Esophagus muscularis mucosa (tissue), 4 donors: Measurements from ENCODE around the gene ARHGAP11A.

Experiments used
- CTCF ChIP-seq, 3 experiments: fragments of 200-600 bp in 2 of 3; fragments of 450-650 bp in 1 of 3; sonication (generic) in 2 of 3; IDR thresholded peaks; one replicate each; pipeline ENCODE4 v1.5.1; 2017 to 2019; ENCODE audit warnings: antibody characterized with exemption in 3 of 3, mild to moderate bottlenecking in 2 of 3, moderate library complexity in 1 of 3
- EP300 ChIP-seq: sonication (generic); formaldehyde crosslinking; IDR thresholded peaks from one replicate; pipeline ENCODE4 v1.6.1; 2017; ENCODE audit warnings: antibody characterized with exemption
- POLR2A ChIP-seq: fragments of 450-650 bp; IDR thresholded peaks from one replicate; pipeline ENCODE4 v1.6.1; 2017; ENCODE audit warnings: antibody characterized with exemption, moderate library complexity, mild to moderate bottlenecking, low read depth
- POLR2AphosphoS5 ChIP-seq, 2 donors: sonication (generic); formaldehyde crosslinking; IDR thresholded peaks; one replicate each; pipeline ENCODE4 v1.6.1; 2017; ENCODE audit warnings: antibody characterized with exemption in 2 of 2

DNA sequence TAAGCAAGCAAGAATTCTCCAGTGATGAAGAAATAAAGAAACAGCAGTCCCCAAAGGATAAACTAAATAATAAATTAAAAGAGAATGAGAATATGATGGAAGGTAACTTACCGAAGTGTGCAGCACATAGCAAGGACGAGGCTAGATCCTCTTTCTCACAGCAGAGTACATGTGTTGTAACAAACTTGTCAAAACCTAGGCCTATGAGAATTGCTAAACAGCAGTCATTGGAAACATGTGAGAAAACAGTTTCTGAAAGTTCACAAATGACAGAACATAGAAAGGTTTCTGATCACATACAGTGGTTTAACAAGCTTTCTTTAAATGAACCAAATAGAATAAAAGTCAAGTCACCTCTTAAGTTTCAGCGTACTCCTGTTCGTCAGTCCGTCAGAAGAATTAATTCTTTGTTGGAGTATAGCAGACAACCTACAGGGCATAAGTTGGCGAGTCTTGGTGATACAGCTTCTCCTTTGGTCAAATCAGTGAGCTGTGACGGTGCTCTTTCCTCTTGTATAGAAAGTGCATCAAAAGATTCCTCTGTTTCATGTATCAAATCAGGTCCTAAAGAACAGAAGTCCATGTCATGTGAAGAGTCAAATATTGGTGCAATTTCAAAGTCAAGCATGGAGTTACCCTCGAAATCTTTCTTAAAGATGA, 21.7 kb downstream of the ARHGAP11A start:
- no peak for TF ChIP-seq EP300
- TF ChIP-seq CTCF (IDR thresholded peaks at IDR 0.05) = no peak
- TF ChIP-seq POLR2A = no peak
- TF ChIP-seq POLR2AphosphoS5 (IDR thresholded peaks at IDR 0.05) = no peak
